Measurements from ENCODE around the gene IKZF2. TPM values are rescaled to one million over a fixed set of nuclear protein-coding genes. Genes with fewer than 3 reads are reported as not detected.
A peak's percentile ranks its signal among the peaks of the same experiment; 100 is the strongest.

IKZF2 gene
- total RNA-seq, 2 experiments from 2014 or later = 18.7 to 20.6 TPM

- no peak overlapping the region for H3K27ac Mint-ChIP-seq
- POLR2A ChIA-PET = no interaction called here
- no peak for DNase-seq
- no peak overlapping the region for H3K4me3 Mint-ChIP-seq
- H3K4me1 Mint-ChIP-seq = peaks cover 10% of the 10 kb centered on the region
- H3K27me3 Mint-ChIP-seq = peaks cover 4% of the 10 kb centered on the region
- H3K9me3 Mint-ChIP-seq = peaks cover 6% of the 10 kb centered on the region
- no peak for ATAC-seq (ENCODE audit: low read depth)
- H3K36me3 Mint-ChIP-seq = peaks cover 29% of the 10 kb centered on the region
Measured at GRCh38 chr2:213010106-213010779, 141.2 kb downstream of the IKZF2 start.

- ATAC-seq (ENCODE audit: low read depth) (no peak), DNase-seq (no peak)
- peaks cover 6% of the 10 kb centered on the region for H3K9me3 Mint-ChIP-seq
- H3K27ac Mint-ChIP-seq = no peak overlapping the region
- POLR2A ChIA-PET = no interaction called here
- peaks cover 1% of the 10 kb centered on the region for H3K4me1 Mint-ChIP-seq
- H3K27me3 Mint-ChIP-seq = peaks cover 4% of the 10 kb centered on the region
- peaks cover 30% of the 10 kb centered on the region for H3K36me3 Mint-ChIP-seq
- no peak overlapping the region for H3K4me3 Mint-ChIP-seq
Measured at GRCh38 chr2:213007290-213007838, 144.0 kb downstream of the IKZF2 start.

GRCh38 chr2:213004197-213004821 lies 147.1 kb downstream of the IKZF2 start:
- Mint-ChIP-seq H3K36me3 (peaks cover 14% of the 10 kb centered on the region), H3K4me1 (peaks cover 9% of the 10 kb centered on the region), H3K27me3 (no peaks in the 10 kb centered on the region), H3K4me3 (no peak overlapping the region), H3K27ac (no peak overlapping the region), H3K9me3 (peaks cover 1% of the 10 kb centered on the region)
- no peak for ATAC-seq (ENCODE audit: low read depth)
- no peak for DNase-seq
- POLR2A ChIA-PET = no interaction called here

- POLR2A ChIA-PET = no interaction called here
- Mint-ChIP-seq H3K4me3 (no peak overlapping the region), H3K4me1 (peaks cover 12% of the 10 kb centered on the region)
Measured at GRCh38 chr2:213002383-213002782, 149.0 kb downstream of the IKZF2 start.

GRCh38 chr2:213001297-213001910 lies 150.0 kb downstream of the IKZF2 start:
- H3K27ac Mint-ChIP-seq = peak overlapping the region; percentile 79
- no peaks in the 10 kb centered on the region for H3K27me3 Mint-ChIP-seq
- no peak for ATAC-seq (ENCODE audit: low read depth)
- DNase-seq = no peak
- H3K9me3 Mint-ChIP-seq = peaks cover 4% of the 10 kb centered on the region
- POLR2A ChIA-PET = no interaction called here
- peak overlapping the region; percentile 84 for H3K4me3 Mint-ChIP-seq
- peaks cover 14% of the 10 kb centered on the region for H3K36me3 Mint-ChIP-seq
- peaks cover 12% of the 10 kb centered on the region for H3K4me1 Mint-ChIP-seq

More at GRCh38 chr2:213002383-213002782, 149.0 kb downstream of the IKZF2 start:
- H3K36me3 Mint-ChIP-seq = peaks cover 14% of the 10 kb centered on the region
- H3K9me3 Mint-ChIP-seq = peaks cover 4% of the 10 kb centered on the region
- no peaks in the 10 kb centered on the region for H3K27me3 Mint-ChIP-seq
- no peak for DNase-seq
- no peak for ATAC-seq (ENCODE audit: low read depth)
- no peak overlapping the region for H3K27ac Mint-ChIP-seq

- peaks cover 12% of the 10 kb centered on the region for H3K4me1 Mint-ChIP-seq
- no peak for DNase-seq
- no peaks in the 10 kb centered on the region for H3K27me3 Mint-ChIP-seq
- H3K27ac Mint-ChIP-seq = no peak overlapping the region
- peaks cover 4% of the 10 kb centered on the region for H3K9me3 Mint-ChIP-seq
- H3K4me3 Mint-ChIP-seq = no peak overlapping the region
- peaks cover 7% of the 10 kb centered on the region for H3K36me3 Mint-ChIP-seq
- ATAC-seq (ENCODE audit: low read depth) = no peak
- POLR2A ChIA-PET = no interaction called here
Measured at GRCh38 chr2:212998626-212999359, 152.6 kb downstream of the IKZF2 start.

- Mint-ChIP-seq H3K4me1 (peaks cover 12% of the 10 kb centered on the region), H3K27me3 (no peaks in the 10 kb centered on the region), H3K36me3 (peaks cover 10% of the 10 kb centered on the region), H3K4me3 (no peak overlapping the region), H3K27ac (no peak overlapping the region), H3K9me3 (peaks cover 4% of the 10 kb centered on the region)
- POLR2A ChIA-PET = no interaction called here
- DNase-seq (no peak), ATAC-seq (ENCODE audit: low read depth) (no peak)
Measured at GRCh38 chr2:212997526-212998020, 153.8 kb downstream of the IKZF2 start.

GRCh38 chr2:212995920-212996319 lies 155.5 kb downstream of the IKZF2 start:
- POLR2A ChIA-PET = no interaction called here
- no peak for ATAC-seq (ENCODE audit: low read depth)

GRCh38 chr2:212994976-212995375 lies 156.4 kb downstream of the IKZF2 start:
- H3K27me3 Mint-ChIP-seq = no peaks in the 10 kb centered on the region
- no peak for DNase-seq
- peaks cover 4% of the 10 kb centered on the region for H3K9me3 Mint-ChIP-seq
- H3K4me3 Mint-ChIP-seq = no peak overlapping the region
- no peak overlapping the region for H3K27ac Mint-ChIP-seq
- H3K4me1 Mint-ChIP-seq = peaks cover 3% of the 10 kb centered on the region
- POLR2A ChIA-PET = no interaction called here
- no peak for ATAC-seq (ENCODE audit: low read depth)
- H3K36me3 Mint-ChIP-seq = peaks cover 8% of the 10 kb centered on the region

More at GRCh38 chr2:212995920-212996319, 155.5 kb downstream of the IKZF2 start:
- DNase-seq = no peak
- H3K4me1 Mint-ChIP-seq = peaks cover 6% of the 10 kb centered on the region
- H3K36me3 Mint-ChIP-seq = peaks cover 8% of the 10 kb centered on the region
- no peak overlapping the region for H3K4me3 Mint-ChIP-seq
- no peak overlapping the region for H3K27ac Mint-ChIP-seq
- no peaks in the 10 kb centered on the region for H3K27me3 Mint-ChIP-seq
- H3K9me3 Mint-ChIP-seq = peaks cover 4% of the 10 kb centered on the region

GRCh38 chr2:212991120-212991519 lies 160.3 kb downstream of the IKZF2 start:
- no peak overlapping the region for H3K27ac Mint-ChIP-seq

GRCh38 chr2:212990697-212991096 lies 160.7 kb downstream of the IKZF2 start:
- H3K27ac Mint-ChIP-seq = no peak overlapping the region

More at GRCh38 chr2:212991120-212991519, 160.3 kb downstream of the IKZF2 start:
- Mint-ChIP-seq H3K4me1 (no peaks in the 10 kb centered on the region), H3K27me3 (no peaks in the 10 kb centered on the region), H3K9me3 (no peaks in the 10 kb centered on the region), H3K4me3 (no peak overlapping the region), H3K36me3 (peaks cover 14% of the 10 kb centered on the region)
- POLR2A ChIA-PET = no interaction called here
- no peak for DNase-seq
- ATAC-seq (ENCODE audit: low read depth) = no peak

GRCh38 chr2:212987492-212987891 lies 163.9 kb downstream of the IKZF2 start:
- POLR2A ChIA-PET = no interaction called here
- peaks cover 9% of the 10 kb centered on the region for H3K36me3 Mint-ChIP-seq
- no peaks in the 10 kb centered on the region for H3K4me1 Mint-ChIP-seq
- DNase-seq (no peak), ATAC-seq (ENCODE audit: low read depth) (no peak)
- no peak overlapping the region for H3K27ac Mint-ChIP-seq
- no peaks in the 10 kb centered on the region for H3K9me3 Mint-ChIP-seq
- no peaks in the 10 kb centered on the region for H3K27me3 Mint-ChIP-seq
- H3K4me3 Mint-ChIP-seq = no peak overlapping the region

More at GRCh38 chr2:212990697-212991096, 160.7 kb downstream of the IKZF2 start:
- H3K9me3 Mint-ChIP-seq = no peaks in the 10 kb centered on the region
- H3K4me1 Mint-ChIP-seq = no peaks in the 10 kb centered on the region
- peaks cover 14% of the 10 kb centered on the region for H3K36me3 Mint-ChIP-seq
- ATAC-seq (ENCODE audit: low read depth) (no peak), DNase-seq (no peak)
- POLR2A ChIA-PET = no interaction called here
- H3K4me3 Mint-ChIP-seq = no peak overlapping the region
- no peaks in the 10 kb centered on the region for H3K27me3 Mint-ChIP-seq

GRCh38 chr2:212984129-212984528 lies 167.3 kb downstream of the IKZF2 start:
- POLR2A ChIA-PET = no interaction called here
- H3K4me3 Mint-ChIP-seq = no peak overlapping the region
- peaks cover 9% of the 10 kb centered on the region for H3K4me1 Mint-ChIP-seq
- H3K27me3 Mint-ChIP-seq = peaks cover under 1% of the 10 kb centered on the region
- no peak for DNase-seq
- no peak for ATAC-seq (ENCODE audit: low read depth)
- H3K36me3 Mint-ChIP-seq = peaks cover 7% of the 10 kb centered on the region
- no peaks in the 10 kb centered on the region for H3K9me3 Mint-ChIP-seq
- H3K27ac Mint-ChIP-seq = no peak overlapping the region

Data from activated naive CD8-positive, alpha-beta T cell treated with anti-CD3 and anti-CD28 coated beads, Interleukin-2, amount 10 ng/mL, durations not matched to agents 7 days and 5 days (primary cell).